Activated CD8-positive, alpha-beta memory T cell treated with anti-CD3 and anti-CD28 coated beads for 4 hours (primary cell): ENCODE data around the gene LRRC28.
"Not testable (repeated sequence)": the region's sequence is repeated elsewhere in the genome, so short reads cannot be mapped to it uniquely, and the experiment has no call there.

ENCODE experiments used
- DNase-seq, 2 donors: peaks; one replicate each; pipeline ENCODE4 v3.0.0-alpha.2; 2020; ENCODE audit warnings: low read depth in 2 of 2

Gene LRRC28

GRCh38 chr15:99393641-99394040 is 142.4 kb downstream of the LRRC28 start:
- no peak for DNase-seq

- no peak for DNase-seq
Observed at GRCh38 chr15:99396375-99396774, 145.1 kb downstream of the LRRC28 start.

DNA sequence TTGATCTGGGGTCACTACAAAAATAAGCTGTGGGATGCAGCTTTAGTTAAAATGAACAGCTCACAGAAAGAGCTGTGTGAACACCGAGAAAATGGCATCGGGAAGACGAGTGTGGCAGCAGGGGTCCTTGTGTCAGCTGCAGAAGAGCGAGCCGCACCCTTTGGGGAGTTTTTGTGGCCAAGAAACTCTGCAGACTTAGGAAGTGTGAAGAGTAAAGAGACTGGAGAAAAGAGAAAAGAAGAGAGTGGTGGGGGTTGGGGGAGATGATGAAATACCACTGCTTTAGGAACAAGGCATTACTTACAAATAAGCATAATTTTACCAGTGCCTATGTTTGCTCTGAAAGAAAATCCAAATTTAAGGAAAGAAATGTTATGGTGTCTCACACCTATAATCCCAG is 147.8 kb downstream of the LRRC28 start:
- no peak for DNase-seq

- no peak for DNase-seq
Observed at GRCh38 chr15:99399618-99400017, 148.3 kb downstream of the LRRC28 start.

DNA sequence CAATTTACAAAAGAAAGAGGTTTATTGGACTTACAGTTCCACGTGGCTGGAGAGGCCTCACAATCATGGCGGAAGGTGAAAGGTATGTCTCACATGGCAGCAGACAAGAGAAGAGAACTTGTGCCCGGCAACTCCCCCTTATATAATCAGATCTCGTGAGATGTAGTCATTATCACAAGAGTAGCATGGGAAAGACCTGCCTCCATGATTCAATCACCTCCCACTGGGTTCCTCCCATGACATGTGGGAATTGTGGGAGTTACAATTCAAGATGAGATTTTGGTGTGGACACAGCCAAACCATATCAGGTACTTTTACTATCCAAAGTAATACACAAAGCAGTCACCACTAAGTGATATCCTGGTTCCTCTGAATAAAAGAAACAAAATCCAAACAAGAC is 149.9 kb downstream of the LRRC28 start:
- not testable (repeated sequence) for DNase-seq

GRCh38 chr15:99402014-99402729 is 150.9 kb downstream of the LRRC28 start:
- no peak for DNase-seq

- no peak for DNase-seq
Observed at GRCh38 chr15:99403597-99403996, 152.3 kb downstream of the LRRC28 start.

GRCh38 chr15:99404454-99404853 is 153.2 kb downstream of the LRRC28 start:
- no peak for DNase-seq

DNA sequence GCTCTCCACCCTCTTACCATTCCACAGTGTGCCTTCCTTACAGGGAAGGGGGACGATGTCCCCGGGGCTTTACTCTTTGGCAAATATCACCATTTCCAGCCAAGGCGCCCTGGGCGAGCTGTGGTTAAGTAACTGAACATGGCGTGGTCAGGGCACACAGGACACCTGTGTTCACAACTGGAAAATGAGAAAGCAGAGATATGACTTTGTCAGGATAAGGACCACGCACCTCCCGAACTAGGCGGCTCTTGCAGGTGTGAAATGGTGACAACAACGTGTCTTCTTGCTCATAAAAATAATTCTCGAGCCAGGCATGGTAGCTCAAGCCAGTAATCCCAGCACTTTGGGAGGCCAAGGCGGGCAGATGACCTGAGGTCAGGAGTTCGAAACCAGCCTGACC is 154.8 kb downstream of the LRRC28 start:
- no peak for DNase-seq

GRCh38 chr15:99406716-99407487 is 155.6 kb downstream of the LRRC28 start:
- no peak for DNase-seq

DNA sequence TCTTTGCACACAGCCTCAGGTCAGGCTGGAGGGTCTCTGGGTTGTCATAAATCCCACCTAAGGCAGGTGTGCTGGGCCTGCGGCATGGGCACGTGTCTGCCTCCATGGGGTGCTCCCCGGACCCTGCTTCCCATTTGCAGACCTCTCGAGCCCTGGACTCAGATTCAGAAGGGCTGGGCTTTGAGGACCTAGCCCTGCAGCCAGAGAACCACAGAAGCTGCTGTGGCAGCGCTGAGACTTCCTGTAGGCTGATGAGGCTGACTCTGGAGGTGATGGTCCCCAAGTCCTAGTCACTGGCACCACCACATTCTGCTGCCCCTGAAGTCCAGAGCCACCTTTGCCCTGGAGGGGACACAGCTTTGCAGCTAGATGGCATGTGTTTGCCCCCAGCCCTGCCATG is 156.4 kb downstream of the LRRC28 start:
- no peak for DNase-seq

GRCh38 chr15:99408236-99409096 is 157.2 kb downstream of the LRRC28 start:
- no peak for DNase-seq

GRCh38 chr15:99409097-99409473 is 157.8 kb downstream of the LRRC28 start:
- DNase-seq = no peak

DNA sequence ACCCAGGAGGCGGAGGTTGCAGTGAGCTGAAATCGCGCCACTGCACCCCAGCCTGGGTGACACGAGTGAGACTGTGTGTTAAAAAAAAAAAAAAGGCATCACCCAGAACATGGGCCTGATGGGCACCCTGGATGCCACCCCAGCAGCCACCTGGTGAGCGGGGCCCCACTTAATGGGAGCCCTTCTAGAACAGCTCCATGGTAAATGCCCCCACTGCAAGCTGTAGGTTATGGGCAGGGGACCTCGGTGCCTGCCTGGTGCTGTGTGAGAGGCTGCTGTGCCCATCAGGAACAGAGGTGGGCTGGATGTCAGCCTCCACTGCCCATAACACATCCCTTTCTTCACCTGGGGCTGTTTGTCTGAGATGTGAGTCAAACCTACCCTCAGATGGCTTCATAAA is 158.3 kb downstream of the LRRC28 start:
- DNase-seq = no peak

DNA sequence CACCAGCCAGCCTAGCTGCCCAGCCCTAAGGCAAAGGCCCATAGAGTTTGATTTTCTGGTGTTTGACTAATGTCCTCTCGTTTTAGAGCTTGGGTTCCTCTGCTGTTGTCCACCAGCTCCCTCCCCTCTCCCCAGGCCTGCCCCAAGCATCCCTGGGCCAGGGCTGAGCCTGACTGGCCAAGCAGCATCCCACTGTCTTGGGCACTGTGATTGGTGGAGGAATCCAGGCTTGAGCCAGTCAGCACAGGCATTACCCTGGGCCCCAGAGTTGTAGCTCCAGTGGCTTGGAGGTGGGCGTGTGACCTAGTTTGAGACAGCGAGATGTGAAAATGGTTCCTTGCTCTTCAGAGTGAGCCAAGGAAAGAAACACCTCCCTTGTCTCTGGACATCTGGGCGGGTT is 159.2 kb downstream of the LRRC28 start:
- no peak for DNase-seq

- DNase-seq = no peak
Observed at GRCh38 chr15:99411234-99411633, 160.0 kb downstream of the LRRC28 start.

- no peak for DNase-seq
Observed at GRCh38 chr15:99412082-99412481, 160.8 kb downstream of the LRRC28 start.

DNA sequence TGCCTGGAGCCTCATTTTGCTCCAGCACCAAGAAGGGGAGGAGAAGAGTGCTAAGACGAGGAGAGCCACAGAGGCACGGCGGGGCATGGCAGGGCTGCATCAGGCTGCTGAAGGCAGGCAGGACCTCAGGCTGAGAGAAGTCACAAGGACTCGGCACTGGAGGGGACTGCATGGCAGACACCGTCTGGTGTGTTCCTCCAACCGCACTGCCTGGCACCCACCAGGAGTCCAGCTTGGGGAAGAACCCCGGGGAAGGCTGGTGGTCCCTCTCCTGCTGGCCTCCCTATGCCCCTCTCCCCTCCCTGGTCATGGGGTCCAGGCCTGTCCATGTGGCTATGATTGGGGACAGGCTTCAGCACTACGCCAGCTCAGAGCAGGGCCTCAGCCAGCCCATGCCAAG is 161.3 kb downstream of the LRRC28 start:
- DNase-seq = no peak

DNA sequence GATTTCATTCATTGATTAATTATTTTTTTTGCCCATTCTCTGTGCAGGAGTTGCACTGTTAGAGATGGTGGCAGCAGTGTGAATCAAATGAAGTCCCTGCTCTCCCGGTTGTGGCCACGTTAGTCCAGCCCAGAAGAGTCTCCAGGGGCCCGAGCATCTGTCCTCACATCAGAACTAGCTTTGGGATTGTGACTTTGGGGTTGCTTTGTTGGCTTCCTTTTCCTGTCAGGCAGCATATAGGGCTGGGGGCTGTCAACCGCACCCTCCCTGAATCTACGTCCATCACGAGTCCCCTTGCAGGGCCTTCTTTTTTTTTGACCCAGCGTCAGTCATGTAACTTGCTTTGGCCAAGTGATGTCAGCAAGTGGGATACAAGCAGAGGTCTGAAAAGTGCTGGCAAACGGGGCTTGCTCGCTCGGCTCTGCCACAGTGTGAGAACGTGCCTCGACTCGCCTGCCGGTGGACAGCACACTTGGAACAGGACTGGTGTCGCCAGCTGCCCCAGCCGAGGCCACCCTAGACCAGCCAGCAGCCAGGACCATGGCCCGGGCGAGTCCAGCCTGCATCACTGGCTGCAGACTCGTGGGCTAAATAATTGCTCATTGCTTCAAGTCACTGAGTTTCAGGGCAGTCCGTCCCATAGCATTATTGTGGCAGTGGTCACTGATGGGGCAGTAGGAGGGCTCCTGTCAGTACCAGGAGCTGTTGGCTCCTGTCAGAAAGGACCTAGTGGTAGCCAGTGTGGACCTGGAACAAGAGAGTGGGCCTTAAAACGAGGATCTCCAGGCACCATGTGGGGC is 162.9 kb downstream of the LRRC28 start:
- no peak for DNase-seq

- no peak for DNase-seq
Observed at GRCh38 chr15:99414755-99415731, 163.8 kb downstream of the LRRC28 start.
